SK-N-MC (cell line): Measurements from ENCODE around the gene ABCD2.

Experiments used
- EZH2 ChIP-seq: fragments of 200-600 bp; sonication (generic); IDR thresholded peaks from one replicate; pipeline ENCODE4 v1.6.1; 2017; ENCODE audit warnings: antibody characterized with exemption
- FOXP2 ChIP-seq: optimal IDR thresholded peaks from 2 replicates; pipeline ENCODE3; 2011; ENCODE audit warnings: mild to moderate bottlenecking, moderate library complexity; ENCODE audit not compliant: insufficient read depth; ENCODE audit errors: extremely low read length, control extremely low read depth
- POLR2AphosphoS5 ChIP-seq: IDR thresholded peaks from 2 replicates; pipeline ENCODE4 v1.6.1; 2012; ENCODE audit warnings: mild to moderate bottlenecking, low read depth, low read length, borderline replicate concordance

DNA sequence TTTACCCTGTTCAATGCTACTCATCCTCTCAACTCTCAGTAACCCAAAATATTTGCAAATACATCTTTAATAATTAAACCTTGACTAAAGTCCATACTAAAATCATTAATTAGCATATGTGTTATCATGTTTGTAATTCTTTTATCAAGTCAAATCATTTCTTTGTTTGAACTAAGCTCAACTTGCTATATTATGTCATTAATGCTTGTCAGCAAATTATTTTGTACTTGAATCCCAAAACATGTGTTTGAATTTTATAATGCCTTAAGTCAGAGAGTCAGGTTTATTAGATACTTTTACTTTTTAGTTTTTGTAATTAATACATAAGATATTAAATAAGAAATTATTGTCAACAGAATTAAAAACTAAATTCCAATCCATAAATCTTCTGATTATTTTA lies 16.5 kb downstream of the ABCD2 start:
- TF ChIP-seq POLR2AphosphoS5 (no peak), EZH2 (no peak), FOXP2 (no peak)
